H9 (cell line): ENCODE measurements around the gene ATN1. TPM values are rescaled to one million over a fixed set of nuclear protein-coding genes. Genes with fewer than 3 reads are reported as not detected.

Experiments
- DNase-seq: peaks from one replicate; pipeline ENCODE4 v3.0.0-alpha.2; 2017
- H2AFZ ChIP-seq: one replicate; pipeline ENCODE4 v1.6.1; 2013; ENCODE audit warnings: mild to moderate bottlenecking, low read length, control low read depth, moderate library complexity
- H2AK5ac ChIP-seq: 2 replicates; pipeline ENCODE4 v1.6.1; 2013; ENCODE audit warnings: low read length, control low read depth, mixed read lengths; ENCODE audit not compliant: insufficient read length
- H2BK120ac ChIP-seq: one replicate; pipeline ENCODE4 v1.6.1; 2013; ENCODE audit warnings: low read depth, mild to moderate bottlenecking, low read length, control low read depth, inconsistent platforms; ENCODE audit not compliant: poor library complexity, severe bottlenecking
- H2BK12ac ChIP-seq: 2 replicates; pipeline ENCODE4 v1.6.1; 2013; ENCODE audit warnings: low read length, control low read depth, mixed read lengths, low read depth; ENCODE audit not compliant: insufficient read length
- H2BK15ac ChIP-seq: 2 replicates; pipeline ENCODE4 v1.6.1; 2013; ENCODE audit warnings: low read depth, low read length, control low read depth
- H2BK20ac ChIP-seq: one replicate; pipeline ENCODE4 v1.6.1; 2013; ENCODE audit warnings: low read depth, mild to moderate bottlenecking, low read length, control low read depth, inconsistent platforms; ENCODE audit not compliant: poor library complexity, severe bottlenecking
- H2BK5ac ChIP-seq: 2 replicates; pipeline ENCODE4 v1.6.1; 2013; ENCODE audit warnings: low read length, control low read depth, mixed read lengths; ENCODE audit not compliant: insufficient read length
- H3K14ac ChIP-seq: 2 replicates; pipeline ENCODE4 v1.6.1; 2013; ENCODE audit warnings: low read length, control low read depth; ENCODE audit not compliant: insufficient read depth
- H3K18ac ChIP-seq: 2 replicates; pipeline ENCODE4 v1.6.1; 2013; ENCODE audit warnings: low read depth, mild to moderate bottlenecking, mixed read lengths, low read length, control low read depth; ENCODE audit not compliant: insufficient read length
- H3K23ac ChIP-seq: 2 replicates; pipeline ENCODE4 v1.6.1; 2013; ENCODE audit warnings: low read length, control low read depth, mixed read lengths, low read depth; ENCODE audit not compliant: insufficient read length
- H3K23me2 ChIP-seq: 2 replicates; pipeline ENCODE4 v1.6.1; 2013; ENCODE audit warnings: low read depth, mild to moderate bottlenecking, mixed read lengths, low read length, control low read depth; ENCODE audit not compliant: insufficient read length, poor library complexity, severe bottlenecking
- H3K27ac ChIP-seq: 2 replicates; pipeline ENCODE4 v1.5.1; 2013; ENCODE audit warnings: low read length, control low read depth, mixed read lengths, low read depth; ENCODE audit not compliant: insufficient read length
- H3K27me3 ChIP-seq: 2 replicates; pipeline ENCODE4 v1.6.1; 2013; ENCODE audit warnings: low read length, control low read depth, inconsistent platforms; ENCODE audit not compliant: insufficient read depth
- H3K4ac ChIP-seq: 2 replicates; pipeline ENCODE4 v1.6.1; 2013; ENCODE audit warnings: low read depth, mild to moderate bottlenecking, control low read depth, inconsistent platforms, low read length, moderate library complexity
- H3K4me1 ChIP-seq: 2 replicates; pipeline ENCODE4 v1.6.1; 2013; ENCODE audit warnings: low read length, control low read depth, inconsistent platforms; ENCODE audit not compliant: insufficient read depth
- H3K4me2 ChIP-seq: 2 replicates; pipeline ENCODE4 v1.6.1; 2013; ENCODE audit warnings: low read length, control low read depth, mixed read lengths; ENCODE audit not compliant: insufficient read length, insufficient read depth
- H3K56ac ChIP-seq: 2 replicates; pipeline ENCODE4 v1.6.1; 2013; ENCODE audit warnings: low read depth, mild to moderate bottlenecking, mixed read lengths, low read length, control low read depth; ENCODE audit not compliant: insufficient read length
- H3K79me1 ChIP-seq: 2 replicates; pipeline ENCODE4 v1.6.1; 2013; ENCODE audit warnings: low read depth, mild to moderate bottlenecking, moderate library complexity, low read length, control low read depth, inconsistent platforms; ENCODE audit not compliant: insufficient read depth, poor library complexity, severe bottlenecking
- H3K79me2 ChIP-seq: 2 replicates; pipeline ENCODE4 v1.6.1; 2013; ENCODE audit warnings: low read length, control low read depth, inconsistent platforms; ENCODE audit not compliant: insufficient read depth
- H3K9ac ChIP-seq: 2 replicates; pipeline ENCODE4 v1.6.1; 2013; ENCODE audit warnings: low read length, control low read depth, mixed read lengths; ENCODE audit not compliant: insufficient read length; ENCODE audit errors: extremely low read depth
- H3K9me3 ChIP-seq: one replicate; pipeline ENCODE4 v1.6.1; 2013; ENCODE audit warnings: low read depth, low read length, inconsistent platforms; ENCODE audit not compliant: control insufficient read depth
- H3T11ph ChIP-seq: one replicate; pipeline ENCODE4 v1.6.1; 2013; ENCODE audit warnings: mild to moderate bottlenecking, low read length, control low read depth, inconsistent platforms
- H4K20me1 ChIP-seq: one replicate; pipeline ENCODE4 v1.6.1; 2013; ENCODE audit not compliant: control insufficient read depth, insufficient read length, insufficient read depth
- H4K5ac ChIP-seq: 2 replicates; pipeline ENCODE4 v1.6.1; 2013; ENCODE audit warnings: low read depth, mild to moderate bottlenecking, mixed read lengths, low read length, control low read depth; ENCODE audit not compliant: insufficient read length
- H4K8ac ChIP-seq: replicated peaks from 2 replicates; pipeline ENCODE4 v1.6.1; 2013; ENCODE audit warnings: low read length, control low read depth, mixed read lengths, low read depth; ENCODE audit not compliant: insufficient read length
- H4K91ac ChIP-seq: 2 replicates; pipeline ENCODE4 v1.6.1; 2013; ENCODE audit warnings: low read depth, mild to moderate bottlenecking, moderate library complexity, mixed read lengths, low read length, control low read depth; ENCODE audit not compliant: insufficient read length
- H3K27ac Mint-ChIP-seq, 3 experiments: 2 replicates in 2 of 3; 3 replicates in 1 of 3; pipeline ENCODE4 v1.8.0; 2020 to 2021; ENCODE audit warnings: mixed read lengths in 3 of 3, mild to moderate bottlenecking in 1 of 3, moderate library complexity in 1 of 3
- H3K27me3 Mint-ChIP-seq: 2 replicates; pipeline ENCODE4 v1.8.0; 2021; ENCODE audit warnings: low read depth, mild to moderate bottlenecking, moderate library complexity, mixed read lengths
- H3K36me3 Mint-ChIP-seq, 3 experiments: 2 replicates in 2 of 3; 3 replicates in 1 of 3; pipeline ENCODE4 v1.8.0; 2020 to 2021; ENCODE audit warnings: low read depth in 3 of 3, mixed read lengths in 3 of 3; ENCODE audit not compliant: insufficient read depth in 1 of 3
- H3K4me1 Mint-ChIP-seq, 2 experiments: 2 replicates each; pipeline ENCODE4 v1.8.0; 2020; ENCODE audit warnings: mixed read lengths in 2 of 2
- H3K4me3 Mint-ChIP-seq, 2 experiments: 2 replicates in 1 of 2; 3 replicates in 1 of 2; pipeline ENCODE4 v1.8.0; 2020 to 2021; ENCODE audit warnings: mild to moderate bottlenecking in 2 of 2, mixed read lengths in 2 of 2, moderate library complexity in 1 of 2
- H3K9me3 Mint-ChIP-seq, 2 experiments: 2 replicates in 1 of 2; 3 replicates in 1 of 2; pipeline ENCODE4 v1.8.0; 2020; ENCODE audit warnings: mild to moderate bottlenecking in 2 of 2, mixed read lengths in 2 of 2, moderate library complexity in 1 of 2
- WGBS: extraction: QIAGEN DNeasy Blood & Tissue Kit; methylation state at CpG from one replicate; pipeline ENCODE4 v1.1.7; 2013; ENCODE audit warnings: missing lambda C conversion rate, low lambda C conversion rate, mixed read lengths; ENCODE audit not compliant: insufficient read length; ENCODE audit errors: extremely low coverage; 5-methylcytosine and 5-hydroxymethylcytosine counted together
- total RNA-seq: library from RNA; stranded (reverse); gene quantifications from 2 replicates; pipeline ENCODE4 v1.2.1, GENCODE V29; 2021
- TF ChIP-seq, protein P1 (sequence below): fragments of 200-600 bp; sonication (generic); conservative IDR thresholded peaks from 3 replicates; pipeline ENCODE4 v1.8.0; 2021; ENCODE audit warnings: antibody characterized with exemption, mild to moderate bottlenecking

ATN1 gene
- total RNA-seq, 1 experiment from 2014 or later: 103 TPM

DNA sequence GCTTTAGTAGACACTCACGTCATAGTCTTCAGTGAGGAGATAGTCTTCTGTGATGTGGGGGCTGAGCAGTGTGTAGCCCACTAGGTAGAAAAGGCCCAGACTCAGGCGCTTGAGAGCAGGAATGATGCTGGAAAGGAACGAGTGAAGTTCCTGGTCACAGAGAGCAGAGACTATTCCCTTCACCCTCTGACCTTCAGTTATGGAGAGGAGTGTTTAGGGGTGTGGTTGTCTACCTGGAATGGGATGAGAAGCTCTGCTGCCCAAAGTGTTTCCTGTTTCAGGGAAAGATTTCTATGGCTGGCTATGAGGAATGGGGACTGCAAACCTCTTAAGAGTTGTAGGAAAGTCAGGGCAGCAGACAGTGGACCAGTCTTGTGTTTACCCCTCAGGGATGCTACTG is 51.7 kb downstream of the ATN1 start:
- TF ChIP-seq, protein P1, sequence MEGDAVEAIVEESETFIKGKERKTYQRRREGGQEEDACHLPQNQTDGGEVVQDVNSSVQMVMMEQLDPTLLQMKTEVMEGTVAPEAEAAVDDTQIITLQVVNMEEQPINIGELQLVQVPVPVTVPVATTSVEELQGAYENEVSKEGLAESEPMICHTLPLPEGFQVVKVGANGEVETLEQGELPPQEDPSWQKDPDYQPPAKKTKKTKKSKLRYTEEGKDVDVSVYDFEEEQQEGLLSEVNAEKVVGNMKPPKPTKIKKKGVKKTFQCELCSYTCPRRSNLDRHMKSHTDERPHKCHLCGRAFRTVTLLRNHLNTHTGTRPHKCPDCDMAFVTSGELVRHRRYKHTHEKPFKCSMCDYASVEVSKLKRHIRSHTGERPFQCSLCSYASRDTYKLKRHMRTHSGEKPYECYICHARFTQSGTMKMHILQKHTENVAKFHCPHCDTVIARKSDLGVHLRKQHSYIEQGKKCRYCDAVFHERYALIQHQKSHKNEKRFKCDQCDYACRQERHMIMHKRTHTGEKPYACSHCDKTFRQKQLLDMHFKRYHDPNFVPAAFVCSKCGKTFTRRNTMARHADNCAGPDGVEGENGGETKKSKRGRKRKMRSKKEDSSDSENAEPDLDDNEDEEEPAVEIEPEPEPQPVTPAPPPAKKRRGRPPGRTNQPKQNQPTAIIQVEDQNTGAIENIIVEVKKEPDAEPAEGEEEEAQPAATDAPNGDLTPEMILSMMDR: no peak
- no peak overlapping the region for H3K18ac ChIP-seq
- H3K23me2 ChIP-seq: no peaks in the 10 kb centered on the region
- DNase-seq: no peak
- H3K27ac Mint-ChIP-seq: no peak overlapping the region; a peak in 1 of 7 replicates
- no peak overlapping the region for H4K8ac ChIP-seq
- no peaks in the 10 kb centered on the region for H3K79me2 ChIP-seq
- H4K5ac ChIP-seq: no peak overlapping the region
- H3T11ph ChIP-seq: no peak overlapping the region
- H3K27ac ChIP-seq: no peak overlapping the region
- no peak overlapping the region for H3K56ac ChIP-seq
- no peak overlapping the region for H4K91ac ChIP-seq
- H2BK12ac ChIP-seq: no peak overlapping the region
- no peak overlapping the region for H3K4me2 ChIP-seq
- H2AFZ ChIP-seq: no peak overlapping the region
- H3K9me3 Mint-ChIP-seq: no peaks in the 10 kb centered on the region
- no peaks in the 10 kb centered on the region; the same call in 1 of the 2 replicates for H3K4me1 ChIP-seq
- H3K23ac ChIP-seq: no peak overlapping the region
- no peak overlapping the region for H2BK5ac ChIP-seq
- H3K79me1 ChIP-seq: no peaks in the 10 kb centered on the region
- no peak overlapping the region for H3K4me3 Mint-ChIP-seq
- H2AK5ac ChIP-seq: no peak overlapping the region
- no peaks in the 10 kb centered on the region; the same call in 1 of the 2 replicates for H3K27me3 Mint-ChIP-seq
- H3K4ac ChIP-seq: no peak overlapping the region
- H2BK20ac ChIP-seq: no peak overlapping the region
- no peaks in the 10 kb centered on the region for H3K9me3 ChIP-seq
- H3K27me3 ChIP-seq: no peaks in the 10 kb centered on the region
- WGBS: no CpG with 5 or more reads among the region's 3 CpGs
- H3K9ac ChIP-seq: no peak overlapping the region
- H3K36me3 Mint-ChIP-seq: peaks cover 28 to 76% (median 73%) of the 10 kb centered on the region in 3 experiments; a peak in 6 of 7 replicates
- no peak overlapping the region for H2BK120ac ChIP-seq
- H3K14ac ChIP-seq: no peak overlapping the region; the same call in 1 of the 2 replicates
- no peaks in the 10 kb centered on the region for H4K20me1 ChIP-seq
- no peak overlapping the region for H2BK15ac ChIP-seq
- peaks cover 3 to 10% of the 10 kb centered on the region in 2 experiments for H3K4me1 Mint-ChIP-seq
